C4-2B (cell line): ENCODE measurements around the gene RBM44.

Source experiments
- H3K27ac ChIP-seq: fragments of 450-650 bp; 2 replicates; pipeline ENCODE4 v1.5.1; 2017
- ZFX ChIP-seq: fragments of 450-650 bp; IDR thresholded peaks from 2 replicates; pipeline ENCODE4 v1.6.1; 2017
- TF ChIP-seq, protein P1 (sequence below): fragments of 450-650 bp; conservative IDR thresholded peaks from 2 replicates; pipeline ENCODE4 v1.5.1; 2017; ENCODE audit warnings: mild to moderate bottlenecking

Gene RBM44

GRCh38 chr2:237885111-237885930 lies 86.7 kb downstream of the RBM44 start:
- no peak for TF ChIP-seq ZFX
- TF ChIP-seq, protein P1, sequence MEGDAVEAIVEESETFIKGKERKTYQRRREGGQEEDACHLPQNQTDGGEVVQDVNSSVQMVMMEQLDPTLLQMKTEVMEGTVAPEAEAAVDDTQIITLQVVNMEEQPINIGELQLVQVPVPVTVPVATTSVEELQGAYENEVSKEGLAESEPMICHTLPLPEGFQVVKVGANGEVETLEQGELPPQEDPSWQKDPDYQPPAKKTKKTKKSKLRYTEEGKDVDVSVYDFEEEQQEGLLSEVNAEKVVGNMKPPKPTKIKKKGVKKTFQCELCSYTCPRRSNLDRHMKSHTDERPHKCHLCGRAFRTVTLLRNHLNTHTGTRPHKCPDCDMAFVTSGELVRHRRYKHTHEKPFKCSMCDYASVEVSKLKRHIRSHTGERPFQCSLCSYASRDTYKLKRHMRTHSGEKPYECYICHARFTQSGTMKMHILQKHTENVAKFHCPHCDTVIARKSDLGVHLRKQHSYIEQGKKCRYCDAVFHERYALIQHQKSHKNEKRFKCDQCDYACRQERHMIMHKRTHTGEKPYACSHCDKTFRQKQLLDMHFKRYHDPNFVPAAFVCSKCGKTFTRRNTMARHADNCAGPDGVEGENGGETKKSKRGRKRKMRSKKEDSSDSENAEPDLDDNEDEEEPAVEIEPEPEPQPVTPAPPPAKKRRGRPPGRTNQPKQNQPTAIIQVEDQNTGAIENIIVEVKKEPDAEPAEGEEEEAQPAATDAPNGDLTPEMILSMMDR: no peak
- no peak overlapping the region for H3K27ac ChIP-seq

DNA sequence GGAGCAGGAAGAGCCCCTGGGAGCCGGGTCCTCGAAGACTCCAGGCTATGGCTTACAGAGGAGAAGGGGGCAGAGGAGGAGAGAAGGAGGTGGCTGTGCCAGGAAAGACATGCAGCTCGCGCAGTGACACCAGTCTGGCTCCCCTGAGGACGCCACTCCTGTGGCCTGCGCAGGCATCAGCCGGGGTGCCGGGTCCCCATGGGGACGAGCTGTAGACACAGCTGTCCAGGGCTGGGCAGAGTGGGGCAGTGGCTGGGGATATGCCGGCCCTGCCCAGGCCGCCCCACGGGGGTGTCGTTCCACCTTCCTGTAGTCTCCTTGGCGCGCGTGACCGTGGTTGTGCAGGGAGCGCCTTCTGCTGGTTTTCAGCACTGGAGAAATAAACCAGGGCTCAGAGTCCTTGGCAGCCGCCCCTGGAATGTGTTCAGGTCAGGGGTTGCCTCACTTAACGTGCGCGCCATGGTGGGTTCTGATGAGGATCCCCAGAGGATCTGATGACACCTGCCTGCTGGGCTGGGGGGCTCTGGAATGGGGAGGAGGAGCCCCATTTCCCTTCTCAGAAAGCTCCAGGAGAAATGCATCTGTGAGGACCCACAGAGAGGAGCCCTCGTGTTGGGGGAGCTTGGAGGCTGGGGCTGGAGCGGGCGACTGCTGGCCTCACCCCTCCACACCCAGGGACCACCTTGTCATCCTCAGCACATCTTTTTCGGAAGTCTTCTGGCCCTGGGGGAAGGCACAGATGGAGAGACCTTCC lies 87.5 kb downstream of the RBM44 start:
- no peak for TF ChIP-seq ZFX
- TF ChIP-seq, protein P1: no peak
- H3K27ac ChIP-seq: no peak overlapping the region

DNA sequence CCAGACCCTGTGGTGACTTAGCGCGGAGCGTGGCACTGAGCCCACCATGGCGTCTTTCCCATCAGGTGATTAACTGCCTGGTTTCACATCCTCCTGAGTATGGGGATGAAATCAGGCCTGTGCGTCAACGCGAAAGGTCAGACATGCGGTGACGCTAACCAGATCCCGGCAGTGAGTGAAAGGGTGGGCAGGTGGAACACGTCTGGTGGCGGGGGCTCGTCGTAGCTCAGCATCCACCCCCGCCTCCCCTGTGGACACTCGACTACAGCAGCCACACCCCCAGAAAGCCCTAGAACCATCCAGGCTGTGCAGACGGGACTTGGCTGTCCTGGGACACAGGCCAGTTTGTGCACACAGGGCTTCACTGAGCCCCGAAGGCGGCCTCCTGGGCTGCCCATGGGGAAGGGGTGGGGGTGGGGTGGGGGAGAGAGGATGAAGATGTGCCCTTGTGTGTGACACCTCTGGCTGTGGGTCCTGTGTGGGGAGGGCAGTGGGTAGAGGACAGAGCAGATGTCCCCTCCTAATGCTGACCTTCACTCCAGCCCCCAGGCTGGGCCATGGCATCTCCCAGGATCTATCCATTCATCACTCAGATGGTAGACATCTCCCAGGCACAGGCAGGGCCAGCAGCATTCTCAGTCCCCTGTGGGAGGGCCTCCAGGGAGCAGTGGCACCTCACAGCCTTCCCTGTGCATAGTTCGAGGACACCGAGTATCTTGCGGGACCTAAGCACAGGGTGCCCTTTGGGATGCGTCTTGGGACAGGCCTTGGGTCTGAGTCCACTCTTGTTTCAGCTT lies 88.3 kb downstream of the RBM44 start:
- H3K27ac ChIP-seq: no peak overlapping the region
- TF ChIP-seq ZFX: no peak
- TF ChIP-seq, protein P1: no peak

- TF ChIP-seq, protein P1: no peak
- TF ChIP-seq ZFX: no peak
- H3K27ac ChIP-seq: no peak overlapping the region
Observed at GRCh38 chr2:237888389-237888788, 89.8 kb downstream of the RBM44 start.

GRCh38 chr2:237889016-237889415 lies 90.4 kb downstream of the RBM44 start:
- TF ChIP-seq ZFX: no peak
- TF ChIP-seq, protein P1: no peak

DNA sequence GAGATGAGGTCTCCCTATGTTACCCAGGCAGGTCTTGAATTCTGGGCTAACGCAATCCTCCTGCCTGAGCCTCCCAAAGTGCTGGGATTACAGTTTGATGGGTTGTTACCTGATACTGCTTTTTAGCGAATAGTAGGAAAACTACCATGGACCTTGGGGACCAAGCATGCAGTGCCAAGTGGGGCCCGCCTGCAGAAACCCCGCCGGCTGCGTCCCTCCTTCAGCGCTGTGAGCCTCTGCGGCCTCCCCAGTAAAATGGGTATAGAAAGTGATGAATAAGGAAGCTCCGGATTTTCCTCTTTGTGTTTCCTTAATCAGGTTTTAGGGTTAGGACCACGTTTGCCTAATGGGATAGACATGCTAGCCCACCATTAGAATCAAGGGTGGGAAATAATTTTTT lies 91.2 kb downstream of the RBM44 start:
- H3K27ac ChIP-seq: no peak overlapping the region
- TF ChIP-seq ZFX: no peak
- TF ChIP-seq, protein P1: no peak

More at GRCh38 chr2:237889016-237889415, 90.4 kb downstream of the RBM44 start:
- H3K27ac ChIP-seq: no peak overlapping the region
